HK-2 (cell line): ENCODE results near the gene HGS.

ENCODE experiments used
- DNase-seq: peaks from one replicate; pipeline ENCODE4 v3.0.0-alpha.2; 2018; ENCODE audit not compliant: unreplicated experiment

HGS gene, protein sequence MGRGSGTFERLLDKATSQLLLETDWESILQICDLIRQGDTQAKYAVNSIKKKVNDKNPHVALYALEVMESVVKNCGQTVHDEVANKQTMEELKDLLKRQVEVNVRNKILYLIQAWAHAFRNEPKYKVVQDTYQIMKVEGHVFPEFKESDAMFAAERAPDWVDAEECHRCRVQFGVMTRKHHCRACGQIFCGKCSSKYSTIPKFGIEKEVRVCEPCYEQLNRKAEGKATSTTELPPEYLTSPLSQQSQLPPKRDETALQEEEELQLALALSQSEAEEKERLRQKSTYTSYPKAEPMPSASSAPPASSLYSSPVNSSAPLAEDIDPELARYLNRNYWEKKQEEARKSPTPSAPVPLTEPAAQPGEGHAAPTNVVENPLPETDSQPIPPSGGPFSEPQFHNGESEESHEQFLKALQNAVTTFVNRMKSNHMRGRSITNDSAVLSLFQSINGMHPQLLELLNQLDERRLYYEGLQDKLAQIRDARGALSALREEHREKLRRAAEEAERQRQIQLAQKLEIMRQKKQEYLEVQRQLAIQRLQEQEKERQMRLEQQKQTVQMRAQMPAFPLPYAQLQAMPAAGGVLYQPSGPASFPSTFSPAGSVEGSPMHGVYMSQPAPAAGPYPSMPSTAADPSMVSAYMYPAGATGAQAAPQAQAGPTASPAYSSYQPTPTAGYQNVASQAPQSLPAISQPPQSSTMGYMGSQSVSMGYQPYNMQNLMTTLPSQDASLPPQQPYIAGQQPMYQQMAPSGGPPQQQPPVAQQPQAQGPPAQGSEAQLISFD

GRCh38 chr17:81683584-81684441 is at the start of gene HGS, which contains the start of gene ARL16:
Gene HGS, plus strand, starts transcription at chr17:81684011. Its CDS starts 56 bp downstream, at chr17:81684067.
Gene ARL16, minus strand, starts transcription at chr17:81683797. Its CDS starts 44 bp downstream, at chr17:81683753.
- DNase-seq, result peak; percentile 99

DNA sequence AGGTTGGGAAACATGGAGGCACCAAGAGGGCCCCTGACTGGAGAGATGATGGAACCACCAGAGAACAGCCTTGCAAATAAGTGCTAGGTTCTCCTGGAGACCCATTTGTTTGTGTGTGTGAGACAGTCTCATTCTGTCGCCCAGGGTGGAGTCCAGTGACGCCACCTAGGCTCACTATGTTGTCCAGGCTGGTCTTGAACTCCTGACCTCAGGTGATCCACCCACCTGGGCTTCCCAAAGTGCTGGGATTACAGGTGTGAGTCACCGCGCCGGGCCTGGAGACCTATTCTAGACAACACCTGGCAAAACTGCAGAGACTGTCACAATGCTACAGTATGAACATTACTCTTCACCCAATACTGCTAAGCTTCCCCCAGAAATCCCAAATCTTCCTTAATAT is 48.4 kb upstream of the HGS start:
- no peak for DNase-seq

- DNase-seq, result no peak
Observed at GRCh38 chr17:81635973-81636504, 47.8 kb upstream of the HGS start.

DNA sequence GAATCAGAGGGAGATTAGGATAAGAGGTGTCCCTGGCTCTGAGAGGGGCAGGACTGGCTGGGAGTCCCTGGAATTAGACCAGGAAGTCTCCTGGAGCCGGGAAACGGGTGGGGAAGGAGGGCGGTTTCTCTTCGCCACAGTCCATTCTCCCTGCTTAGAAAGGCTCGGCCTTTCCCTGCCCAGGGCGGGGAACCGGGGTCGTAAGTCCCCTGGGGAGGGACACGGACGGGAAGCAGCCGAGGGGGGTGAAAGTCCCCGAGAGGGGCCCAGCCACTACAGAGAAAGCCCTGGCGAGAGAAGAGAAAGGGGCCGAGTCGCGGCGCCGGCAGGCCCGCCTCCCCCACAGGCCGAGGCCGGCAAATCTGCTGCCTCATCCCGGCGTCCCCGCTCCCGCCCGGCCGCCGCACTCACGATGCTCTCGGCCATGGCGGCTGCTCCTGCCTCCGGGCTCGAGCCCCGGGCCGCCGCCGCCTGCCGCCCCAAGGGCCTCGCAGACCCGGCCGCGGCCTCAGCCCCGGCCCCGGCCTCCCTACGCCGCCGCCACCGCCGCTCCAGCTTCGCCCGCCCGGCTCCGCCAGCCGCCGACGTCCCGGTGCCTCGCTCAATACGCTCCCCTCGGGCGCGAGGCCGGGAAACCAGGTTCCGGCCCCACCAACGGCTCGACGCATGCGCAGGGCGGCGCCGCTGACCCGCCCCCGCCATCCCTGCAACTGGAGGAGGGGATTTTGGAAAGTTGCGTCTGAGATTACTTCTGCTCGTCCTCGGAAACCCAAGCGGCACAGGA is 47.1 kb upstream of the HGS start, which contains the start of the genes NPLOC4 and TSPAN10:
Gene NPLOC4, minus strand, starts transcription at position 608 of the 784 bp plus-strand sequence. Its CDS starts 182 bp downstream, at position 426.
Gene TSPAN10, plus strand, starts transcription at position 692 of the 784 bp plus-strand sequence. CDS start 5,217 bp downstream, outside the sequence.
- DNase-seq, result peak; percentile 92

- no peak for DNase-seq
Observed at GRCh38 chr17:81638683-81639082, 45.1 kb upstream of the HGS start.

DNA sequence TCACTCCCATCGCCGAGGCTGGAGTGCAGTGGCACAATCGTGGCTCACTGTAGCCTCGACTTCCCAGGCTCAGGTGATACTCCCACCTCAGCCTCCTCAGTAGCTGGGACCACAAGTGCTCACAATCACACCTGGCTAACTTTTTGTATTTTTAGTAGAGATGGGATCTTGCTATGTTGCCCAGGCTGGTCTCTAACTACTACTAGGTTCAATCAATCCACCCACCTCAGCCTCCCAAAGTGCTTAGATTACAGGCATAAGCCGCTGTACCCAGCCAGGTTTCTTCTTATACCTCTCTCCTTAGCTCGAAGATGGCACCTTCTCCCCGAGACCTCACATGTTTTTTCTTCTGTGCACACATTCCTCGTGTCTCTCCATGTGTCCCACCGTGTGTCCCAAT is 43.8 kb upstream of the HGS start:
- no peak for DNase-seq

DNA sequence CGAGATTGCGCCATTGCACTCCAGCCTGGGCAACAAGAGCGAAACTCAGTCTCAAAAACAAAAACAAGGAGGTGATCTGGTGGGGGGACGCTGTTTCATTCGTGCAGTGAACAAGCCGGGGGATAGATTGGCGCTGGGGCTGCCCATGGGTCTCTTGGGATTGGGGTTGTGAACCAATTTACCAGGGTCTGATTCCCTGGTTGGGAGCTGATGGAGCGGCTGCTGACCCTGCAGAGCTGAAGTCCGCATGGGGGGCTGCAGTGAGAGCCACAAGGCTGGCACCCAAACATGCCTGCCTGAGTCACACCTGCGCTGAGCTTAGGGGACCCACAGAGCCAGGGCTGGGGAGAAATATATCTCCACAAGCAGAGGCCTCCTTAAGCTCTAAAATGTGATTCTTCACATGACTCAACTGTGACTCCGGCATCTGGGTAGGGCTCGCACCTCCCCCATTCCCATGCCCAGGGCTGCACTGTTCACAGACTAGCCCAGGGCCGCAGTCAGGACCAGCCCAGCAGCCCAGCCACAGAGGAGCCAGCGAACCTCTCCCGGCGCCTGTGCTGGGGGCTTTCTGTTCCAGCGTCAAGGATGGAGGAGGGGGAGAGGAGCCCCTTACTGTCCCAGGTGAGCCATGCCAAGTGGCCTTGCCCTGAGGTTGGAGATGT is 41.9 kb upstream of the HGS start:
- DNase-seq, result peak; percentile 76

- DNase-seq, result no peak
Observed at GRCh38 chr17:81644496-81644895, 39.3 kb upstream of the HGS start.

DNA sequence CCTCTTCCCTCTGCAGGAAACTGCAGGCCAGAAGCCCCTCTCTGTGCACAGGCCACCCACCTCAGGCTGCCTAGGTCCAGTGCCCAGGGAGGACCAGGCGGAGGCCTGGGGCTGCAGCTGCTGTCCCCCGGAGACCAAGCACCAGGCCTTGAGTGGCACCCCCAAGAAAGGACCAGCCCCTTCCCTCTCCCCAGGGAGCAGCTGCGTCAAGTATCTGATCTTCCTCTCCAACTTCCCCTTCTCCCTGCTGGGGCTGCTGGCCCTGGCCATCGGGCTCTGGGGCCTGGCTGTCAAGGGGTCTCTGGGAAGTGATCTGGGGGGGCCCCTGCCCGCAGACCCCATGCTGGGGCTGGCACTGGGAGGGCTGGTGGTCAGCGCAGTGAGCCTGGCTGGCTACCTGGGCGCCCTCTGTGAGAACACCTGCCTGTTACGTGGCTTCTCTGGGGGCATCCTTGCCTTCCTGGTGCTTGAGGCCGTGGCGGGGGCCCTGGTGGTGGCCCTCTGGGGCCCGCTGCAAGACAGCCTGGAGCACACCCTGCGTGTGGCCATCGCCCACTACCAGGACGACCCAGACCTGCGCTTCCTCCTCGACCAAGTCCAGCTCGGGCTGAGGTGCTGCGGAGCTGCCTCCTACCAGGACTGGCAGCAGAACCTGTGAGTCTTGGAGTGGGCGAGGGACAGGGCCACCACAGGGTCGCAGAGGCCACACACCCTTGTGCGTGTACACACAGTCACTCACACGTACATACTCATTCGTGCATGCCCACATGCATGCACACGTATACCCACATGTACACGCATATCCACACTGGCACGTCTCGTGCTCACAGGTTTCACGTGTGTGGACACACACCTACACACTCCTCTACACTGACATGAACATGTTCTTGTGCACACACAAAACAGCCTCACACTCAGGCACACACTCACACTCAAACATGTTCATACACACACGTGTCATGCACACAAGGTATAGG is 38.5 kb upstream of the HGS start:
- DNase-seq, result no peak

DNA sequence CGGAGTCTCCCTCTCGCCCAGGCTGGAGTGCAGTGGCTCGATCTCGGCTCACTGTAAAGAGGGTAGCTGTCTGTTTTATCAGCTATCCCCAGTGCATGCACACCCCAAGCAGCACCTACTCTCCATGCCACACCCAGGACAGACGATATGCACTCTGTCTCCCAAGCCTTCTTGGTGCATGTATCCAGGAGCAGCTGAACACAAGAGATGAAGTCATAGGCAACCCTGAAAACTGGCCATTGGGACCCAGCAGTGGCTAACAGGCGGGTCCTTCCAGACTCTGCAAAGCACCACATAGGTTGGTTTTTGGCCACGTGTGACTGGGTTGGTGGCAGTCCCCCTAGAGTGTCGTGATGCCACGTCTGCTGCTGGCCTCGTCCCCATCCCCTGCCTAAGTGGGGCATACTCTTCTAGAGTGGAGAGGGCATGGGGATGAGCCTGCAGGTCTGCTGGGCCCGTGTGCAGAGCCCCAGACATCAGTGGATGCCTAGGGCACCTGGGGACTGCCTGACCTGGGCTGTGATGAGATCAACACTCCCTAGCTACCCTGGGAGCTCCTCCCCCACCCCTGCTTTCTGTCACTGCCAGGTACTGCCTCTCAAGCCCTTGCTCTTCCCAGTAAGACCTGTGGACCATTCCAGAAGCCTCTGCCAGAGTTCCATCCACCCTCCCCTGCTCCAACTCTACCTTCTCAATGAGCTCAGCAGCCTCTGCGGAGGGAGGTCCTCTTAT is 36.8 kb upstream of the HGS start:
- DNase-seq, result no peak

- no peak for DNase-seq
Observed at GRCh38 chr17:81647640-81648012, 36.2 kb upstream of the HGS start.

GRCh38 chr17:81648013-81648706 is 35.7 kb upstream of the HGS start:
- DNase-seq, result no peak

DNA sequence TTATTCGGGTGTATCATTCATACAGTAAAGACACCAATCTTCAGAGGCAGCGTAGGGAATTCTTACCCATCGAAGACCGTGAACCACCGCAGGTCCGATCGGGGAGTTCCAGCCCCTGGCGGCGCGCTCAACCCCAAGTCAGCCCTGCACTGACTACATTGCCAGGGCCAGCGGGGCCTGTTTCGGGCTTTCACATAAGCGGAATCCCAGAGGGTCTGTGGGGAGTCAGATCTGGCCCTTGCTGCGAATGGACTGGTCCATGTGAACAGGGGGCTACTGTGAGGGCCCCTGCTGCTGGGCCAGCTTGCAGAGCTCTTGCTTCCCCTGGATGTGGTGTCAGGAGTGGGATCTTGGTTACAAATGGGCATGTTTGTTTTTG is 35.1 kb upstream of the HGS start:
- no peak for DNase-seq

DNA sequence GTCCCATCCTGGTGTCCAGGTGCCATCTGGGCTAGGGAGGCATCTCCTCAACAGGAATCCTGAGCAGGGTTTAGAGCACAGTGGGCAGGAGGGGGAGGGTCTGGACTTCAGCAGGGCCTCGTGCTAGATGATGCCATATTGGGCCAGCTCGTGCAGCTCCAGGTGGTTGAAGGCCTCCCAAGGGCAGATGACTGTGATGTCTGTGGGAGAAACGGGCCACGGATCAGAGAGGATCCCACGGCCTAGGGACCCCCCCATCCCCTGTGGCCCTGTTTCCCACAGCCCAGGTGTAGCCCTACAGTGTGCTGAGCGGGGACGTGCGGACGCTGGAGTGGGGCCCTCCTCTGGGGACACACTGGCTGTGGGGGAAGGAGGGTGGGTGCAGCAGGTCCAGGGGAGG is 32.9 kb upstream of the HGS start:
- DNase-seq, result no peak

- DNase-seq, result peak; percentile 85
Observed at GRCh38 chr17:81651692-81652091, 32.1 kb upstream of the HGS start.

DNA sequence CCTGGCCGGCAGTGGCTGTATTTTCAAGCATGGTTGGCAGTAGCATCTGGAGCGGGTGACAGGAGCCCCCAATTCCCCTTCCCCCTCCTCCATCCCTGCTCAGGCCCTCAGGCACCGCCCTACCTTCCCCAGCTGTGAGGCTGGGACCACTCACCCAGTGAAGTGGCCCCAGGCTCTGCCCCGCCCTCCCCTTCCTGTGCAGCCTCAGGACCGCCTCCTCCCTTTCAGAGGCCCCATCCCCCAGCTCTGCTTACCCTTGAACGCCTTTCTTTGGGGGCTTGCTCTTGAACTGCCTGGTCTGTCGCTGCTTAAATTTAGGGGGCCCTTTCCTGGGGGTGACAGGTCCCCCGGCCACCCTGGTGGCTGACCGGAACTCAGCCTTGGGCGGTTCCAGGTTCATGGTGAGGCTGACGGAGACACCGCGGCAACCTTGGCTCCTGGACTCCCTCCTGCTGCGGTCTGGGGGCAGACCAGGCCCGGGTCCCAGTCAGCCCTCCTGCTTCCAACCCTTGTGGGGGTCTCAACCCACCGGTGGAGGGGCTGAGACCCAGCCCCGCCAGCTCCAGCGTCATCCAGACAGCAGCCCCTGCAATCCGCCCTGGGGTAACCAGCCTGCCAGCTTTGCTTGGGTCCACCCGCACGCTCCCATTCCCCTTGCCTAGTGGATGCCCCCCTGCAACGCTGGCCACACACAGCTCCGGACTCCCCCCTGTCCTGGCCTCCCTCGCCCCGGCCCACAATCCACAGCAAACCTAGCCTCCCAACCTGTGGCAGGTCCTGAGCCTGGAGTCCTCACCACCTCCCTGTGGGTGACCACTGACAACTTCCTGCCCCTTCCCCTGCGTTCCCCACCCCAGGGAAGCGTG is 30.7 kb upstream of the HGS start:
- DNase-seq, result no peak
